Vagina (tissue), 2 donors: ENCODE measurements around the gene POPDC2.
A peak's percentile ranks its signal among the peaks of the same experiment; 100 is the strongest.

ENCODE experiments used
- POLR2AphosphoS5 ChIP-seq, 2 donors: sonication (generic); formaldehyde crosslinking; IDR thresholded peaks; one replicate each; pipeline ENCODE4 v1.9.0; 2017; ENCODE audit warnings: antibody characterized with exemption in 2 of 2, mild to moderate bottlenecking in 2 of 2, low read depth in 1 of 2; ENCODE audit not compliant: insufficient read depth in 1 of 2
- TF ChIP-seq, protein P1 (sequence below), 3 experiments: fragments of 450-650 bp in 2 of 3; fragments of 200-600 bp in 1 of 3; sonication (generic) in 1 of 3; IDR thresholded peaks; one replicate each; pipeline ENCODE4 v1.5.1; 2017 to 2019; ENCODE audit warnings: antibody characterized with exemption in 3 of 3, mild to moderate bottlenecking in 2 of 3, moderate library complexity in 2 of 3

DNA sequence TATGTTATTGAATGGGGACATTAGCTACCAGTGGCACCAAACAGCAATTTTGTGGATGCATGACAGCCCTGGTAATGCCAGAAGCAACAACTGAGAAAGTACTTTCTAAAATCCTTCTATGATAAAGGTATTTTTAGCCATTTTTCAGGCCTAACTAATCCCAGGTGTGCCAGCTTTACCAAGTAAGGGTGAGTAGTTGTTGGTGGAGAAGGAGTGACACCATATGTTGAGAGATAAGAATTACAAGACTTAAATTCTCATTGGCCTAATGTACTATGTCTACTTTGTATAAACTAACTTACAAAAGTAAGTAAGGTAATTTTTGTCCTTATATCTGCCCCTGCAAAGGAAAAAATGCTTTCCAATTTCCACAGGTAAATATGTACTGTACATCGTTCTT, 20.9 kb upstream of the POPDC2 start:
- TF ChIP-seq, protein P1, sequence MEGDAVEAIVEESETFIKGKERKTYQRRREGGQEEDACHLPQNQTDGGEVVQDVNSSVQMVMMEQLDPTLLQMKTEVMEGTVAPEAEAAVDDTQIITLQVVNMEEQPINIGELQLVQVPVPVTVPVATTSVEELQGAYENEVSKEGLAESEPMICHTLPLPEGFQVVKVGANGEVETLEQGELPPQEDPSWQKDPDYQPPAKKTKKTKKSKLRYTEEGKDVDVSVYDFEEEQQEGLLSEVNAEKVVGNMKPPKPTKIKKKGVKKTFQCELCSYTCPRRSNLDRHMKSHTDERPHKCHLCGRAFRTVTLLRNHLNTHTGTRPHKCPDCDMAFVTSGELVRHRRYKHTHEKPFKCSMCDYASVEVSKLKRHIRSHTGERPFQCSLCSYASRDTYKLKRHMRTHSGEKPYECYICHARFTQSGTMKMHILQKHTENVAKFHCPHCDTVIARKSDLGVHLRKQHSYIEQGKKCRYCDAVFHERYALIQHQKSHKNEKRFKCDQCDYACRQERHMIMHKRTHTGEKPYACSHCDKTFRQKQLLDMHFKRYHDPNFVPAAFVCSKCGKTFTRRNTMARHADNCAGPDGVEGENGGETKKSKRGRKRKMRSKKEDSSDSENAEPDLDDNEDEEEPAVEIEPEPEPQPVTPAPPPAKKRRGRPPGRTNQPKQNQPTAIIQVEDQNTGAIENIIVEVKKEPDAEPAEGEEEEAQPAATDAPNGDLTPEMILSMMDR (IDR thresholded peaks at IDR 0.05): peak in 1 of 3 experiments; percentile 17
- no peak for TF ChIP-seq POLR2AphosphoS5 (IDR thresholded peaks at IDR 0.05; ENCODE audit: insufficient read depth in 1 of 2, low read depth in 1 of 2)
